Activated CD4-positive, alpha-beta T cell treated with anti-CD3 and anti-CD28 coated beads for 24 hours (primary cell): Measurements from ENCODE around the gene PHF21A.

Experiments used
- DNase-seq, 2 donors: peaks; one replicate each; pipeline ENCODE4 v3.0.0-alpha.2; 2020; ENCODE audit warnings: low read depth in 2 of 2

The PHF21A gene

GRCh38 chr11:45934580-45935318 is 186.5 kb downstream of the PHF21A start:
- no peak for DNase-seq

DNA sequence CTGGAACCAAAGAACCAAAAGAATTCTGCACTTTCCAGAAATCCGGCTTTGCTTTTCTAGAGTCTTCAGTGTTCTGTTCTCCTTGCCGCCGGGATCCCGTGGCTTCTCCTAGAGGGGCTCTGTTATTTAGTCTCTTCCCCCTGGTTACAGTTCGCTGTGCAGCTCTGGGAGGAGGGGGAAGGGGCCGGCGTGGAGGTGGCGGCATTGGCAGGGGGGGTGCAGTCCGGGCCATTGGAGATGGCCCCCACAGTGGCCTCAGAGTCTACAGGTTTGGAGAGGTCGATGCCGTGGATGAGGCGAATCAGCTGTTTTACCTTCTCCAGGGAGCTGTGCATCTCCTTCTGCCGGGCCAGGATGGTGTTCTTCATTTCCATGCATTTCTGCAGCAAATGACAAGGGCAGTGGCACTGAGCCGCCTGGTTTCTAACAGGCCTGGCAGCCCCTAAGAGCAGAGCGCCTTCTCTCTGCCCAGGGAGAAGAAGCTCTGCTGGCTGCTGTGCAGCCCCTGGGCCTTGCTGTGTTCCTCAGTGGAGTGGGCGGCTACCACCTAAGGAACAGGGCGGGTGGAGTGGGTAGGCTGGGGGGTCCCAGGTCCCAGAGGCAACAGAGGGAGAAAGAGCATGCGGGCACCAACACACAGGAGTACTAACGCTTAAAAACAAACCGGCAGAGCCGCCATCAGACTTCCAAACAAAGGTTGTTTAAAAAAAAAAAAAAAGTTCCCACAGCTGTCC is 187.2 kb downstream of the PHF21A start:
- DNase-seq, result no peak

DNA sequence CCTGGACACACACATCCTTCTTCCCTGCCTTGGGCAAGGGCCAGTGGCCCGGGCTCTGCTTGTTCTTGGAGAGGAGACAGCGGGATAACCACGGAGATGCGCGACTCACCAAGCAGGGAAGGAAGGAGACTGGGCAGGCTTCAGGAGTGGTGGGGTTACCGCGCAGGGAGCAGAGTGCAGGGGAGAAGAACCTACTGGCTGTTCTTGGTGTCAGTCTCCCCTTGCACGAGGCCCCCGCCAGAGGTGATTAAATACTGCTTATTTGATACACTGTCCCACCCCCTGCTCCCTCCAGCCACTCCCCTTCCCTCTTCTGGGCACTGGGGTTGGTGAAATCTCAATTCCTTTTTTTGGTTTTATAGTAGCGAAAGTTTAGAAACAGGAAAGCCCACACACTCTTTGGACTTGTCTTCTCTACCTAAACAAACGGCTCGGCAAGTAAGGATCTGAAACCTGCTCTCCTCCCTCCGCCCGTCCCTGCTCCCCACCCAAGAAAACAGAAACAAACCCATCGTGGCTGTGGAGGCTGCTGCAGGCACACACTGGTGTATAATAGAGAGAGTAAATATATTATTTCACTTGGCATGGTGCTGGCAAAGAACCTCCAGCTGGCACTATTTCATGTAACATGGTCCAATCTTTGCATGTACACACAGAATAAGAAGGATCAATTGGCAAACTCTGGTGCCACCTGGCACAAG is 188.0 kb downstream of the PHF21A start:
- no peak for DNase-seq

DNA sequence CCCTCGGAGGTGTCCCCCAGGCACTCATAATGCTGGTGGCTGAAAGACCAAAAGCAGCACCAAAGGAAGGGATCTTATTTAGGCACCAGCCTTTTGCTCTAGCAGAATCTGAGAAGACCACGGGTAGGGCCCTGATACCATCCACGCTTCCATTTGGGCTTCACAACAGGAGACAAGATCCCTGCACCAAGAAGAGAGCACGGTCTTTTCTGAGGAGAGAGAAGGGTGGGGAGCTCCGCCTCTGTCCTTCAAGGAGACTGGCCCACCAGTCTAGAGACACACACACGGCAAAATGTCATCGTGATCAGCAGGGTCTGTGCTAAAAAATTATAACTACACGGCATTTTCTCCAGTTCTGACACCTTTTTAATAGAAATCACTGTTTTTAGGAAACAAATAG is 189.0 kb downstream of the PHF21A start:
- DNase-seq, result no peak

GRCh38 chr11:45931739-45932138 is 189.5 kb downstream of the PHF21A start:
- DNase-seq, result no peak

DNA sequence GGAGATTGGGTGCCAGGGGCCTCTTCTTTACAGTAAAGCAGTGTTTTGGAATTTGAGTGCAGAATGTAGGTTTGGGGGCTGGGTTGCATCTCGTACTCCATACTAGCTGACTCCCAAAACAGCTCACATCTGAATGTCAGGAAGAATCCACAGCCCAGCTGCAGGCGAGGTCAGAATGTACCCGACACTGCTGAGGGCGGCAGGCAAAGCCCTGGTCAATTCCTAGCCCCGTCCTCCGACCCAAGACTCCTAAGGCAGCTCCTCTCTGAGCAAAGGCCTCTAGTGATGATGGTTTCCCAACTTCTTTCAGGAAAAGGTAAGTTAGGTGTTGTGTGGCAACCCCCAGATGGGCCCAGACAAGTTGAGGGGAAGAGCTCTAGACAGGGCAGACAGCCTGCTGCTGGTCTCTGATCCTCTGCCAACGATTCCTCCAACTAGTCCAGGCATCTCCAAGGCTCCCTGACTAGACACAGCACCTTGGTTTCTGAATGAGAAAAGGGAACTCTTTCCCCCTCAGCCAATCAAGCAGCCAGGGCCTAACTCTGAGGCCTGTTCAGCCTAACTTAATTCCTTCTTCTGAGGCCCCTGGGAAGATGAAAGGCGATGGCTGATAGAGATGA is 190.2 kb downstream of the PHF21A start:
- DNase-seq, result no peak

GRCh38 chr11:45930031-45930794 is 191.0 kb downstream of the PHF21A start:
- no peak for DNase-seq

DNA sequence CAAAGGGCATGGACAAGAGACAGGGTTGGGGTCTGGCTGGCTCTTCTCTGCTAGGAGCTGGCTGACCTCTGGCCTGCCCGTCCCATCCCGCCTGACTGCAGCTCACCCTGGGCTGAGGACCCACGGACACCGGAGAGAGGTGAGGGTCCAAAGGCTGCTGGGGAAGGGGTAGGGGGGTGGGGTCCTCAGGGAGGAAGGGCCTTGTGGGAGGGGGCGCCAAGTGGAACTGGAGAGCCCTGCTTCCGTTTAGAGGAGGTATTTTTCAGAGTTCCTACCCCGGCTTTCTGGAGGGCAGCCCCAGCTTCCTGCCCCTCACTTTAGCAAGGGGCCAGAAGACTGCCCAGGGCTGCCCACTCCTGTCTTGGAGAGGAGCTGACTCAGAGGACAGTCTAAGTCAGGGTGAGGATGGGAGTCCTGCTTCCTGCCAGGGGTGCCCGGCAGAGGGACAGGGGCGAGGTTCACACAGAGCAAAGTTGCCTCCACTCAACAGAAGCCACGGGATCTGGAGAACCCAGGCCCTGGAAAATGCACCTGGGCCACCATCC is 191.7 kb downstream of the PHF21A start:
- DNase-seq, result no peak

DNA sequence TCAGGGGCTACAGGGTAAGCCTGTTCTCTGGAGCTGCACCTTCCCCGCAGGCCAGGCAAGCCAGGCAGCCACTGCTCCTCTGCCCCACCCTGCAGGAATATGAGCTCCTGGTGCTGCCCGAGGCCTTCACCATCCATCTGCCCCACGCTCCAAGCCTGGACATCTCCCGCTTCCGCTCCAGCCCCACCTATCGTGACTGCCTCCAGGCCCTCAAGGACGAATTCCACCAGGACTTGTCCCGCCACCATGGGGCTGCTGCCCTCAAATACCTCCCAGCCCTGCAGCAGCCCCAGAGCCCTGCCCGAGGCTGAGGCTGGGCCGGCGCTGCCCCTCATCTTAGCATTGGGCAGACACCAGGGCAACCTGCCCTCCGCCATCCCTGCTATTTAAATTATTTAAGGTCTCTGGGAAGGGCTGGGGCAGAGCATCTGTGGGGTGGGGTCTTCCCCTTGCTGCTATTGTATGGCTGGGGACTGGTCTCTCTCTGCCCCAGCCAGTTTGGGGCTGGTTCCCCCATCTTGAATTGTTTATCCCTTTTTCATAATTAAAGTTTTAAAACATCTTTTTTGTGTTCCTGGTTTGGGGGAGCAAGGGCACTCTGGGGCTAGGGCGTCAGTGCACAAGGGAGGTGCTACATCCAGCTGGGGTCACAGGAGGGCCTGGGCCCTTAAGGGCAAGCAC is 192.6 kb downstream of the PHF21A start:
- DNase-seq, result no peak

- no peak for DNase-seq
These were observed 193.4 kb downstream of the PHF21A start for GRCh38 chr11:45927684-45928413.

GRCh38 chr11:45927332-45927683 is 193.9 kb downstream of the PHF21A start:
- DNase-seq, result no peak

DNA sequence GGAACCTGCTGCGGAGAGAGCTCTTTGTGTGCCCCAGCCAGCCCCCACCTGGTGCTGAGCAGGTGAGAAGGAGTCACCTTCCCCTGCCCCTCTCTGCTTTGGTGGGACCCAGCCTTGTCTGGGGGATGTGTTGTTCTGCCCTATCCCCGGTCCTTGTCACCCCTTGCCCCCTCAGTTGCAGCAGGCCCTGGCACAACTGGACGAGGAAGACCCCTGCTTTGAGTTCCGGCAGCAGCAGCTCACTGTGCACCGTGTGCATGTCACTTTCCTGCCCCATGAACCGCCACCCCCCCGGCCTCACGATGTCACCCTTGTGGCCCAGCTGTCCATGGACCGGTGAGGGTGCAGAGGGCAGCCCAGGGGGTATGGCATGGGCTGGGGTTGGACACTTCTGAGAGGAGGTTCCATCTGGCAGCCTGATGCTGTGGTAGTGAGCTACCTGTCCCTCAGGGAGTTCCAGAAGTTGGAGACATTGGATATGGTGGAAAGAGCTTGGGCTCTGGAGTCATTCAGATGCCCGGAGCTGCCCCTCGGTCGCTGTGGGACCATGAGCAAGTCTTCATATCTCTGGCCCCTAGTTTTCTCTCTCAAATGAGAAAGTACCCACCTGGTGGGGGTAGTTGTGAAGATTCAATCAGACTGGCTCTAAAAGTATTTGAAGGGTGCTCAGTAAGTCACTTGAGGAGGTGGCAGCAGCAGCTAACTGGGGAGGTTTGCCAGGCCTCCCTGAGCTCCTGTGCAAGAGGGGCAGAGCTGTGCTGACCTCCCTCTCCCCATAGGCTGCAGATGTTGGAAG is 194.5 kb downstream of the PHF21A start:
- no peak for DNase-seq

- DNase-seq, result no peak
These were observed 195.3 kb downstream of the PHF21A start for GRCh38 chr11:45926001-45926401.

DNA sequence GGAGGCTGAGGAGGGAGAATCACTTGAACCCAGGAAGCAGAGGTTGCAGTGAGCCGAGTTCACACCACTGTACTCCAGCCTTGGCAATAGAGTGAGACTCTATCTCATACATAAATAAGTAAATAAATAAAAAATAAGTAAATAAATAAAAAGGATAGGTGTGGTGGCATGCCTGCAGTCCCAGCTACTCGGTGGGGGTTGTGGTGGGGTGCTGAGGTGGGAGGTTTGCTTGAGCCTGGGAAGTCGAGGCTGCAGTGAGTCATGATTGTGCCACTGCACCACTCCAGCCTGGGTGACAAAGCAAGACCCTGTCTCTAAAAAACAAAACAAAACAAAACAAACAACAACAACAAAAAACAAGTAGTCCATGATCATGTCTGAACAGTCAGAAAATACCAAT is 195.7 kb downstream of the PHF21A start:
- no peak for DNase-seq

GRCh38 chr11:45924927-45925326 is 196.3 kb downstream of the PHF21A start:
- DNase-seq, result no peak

DNA sequence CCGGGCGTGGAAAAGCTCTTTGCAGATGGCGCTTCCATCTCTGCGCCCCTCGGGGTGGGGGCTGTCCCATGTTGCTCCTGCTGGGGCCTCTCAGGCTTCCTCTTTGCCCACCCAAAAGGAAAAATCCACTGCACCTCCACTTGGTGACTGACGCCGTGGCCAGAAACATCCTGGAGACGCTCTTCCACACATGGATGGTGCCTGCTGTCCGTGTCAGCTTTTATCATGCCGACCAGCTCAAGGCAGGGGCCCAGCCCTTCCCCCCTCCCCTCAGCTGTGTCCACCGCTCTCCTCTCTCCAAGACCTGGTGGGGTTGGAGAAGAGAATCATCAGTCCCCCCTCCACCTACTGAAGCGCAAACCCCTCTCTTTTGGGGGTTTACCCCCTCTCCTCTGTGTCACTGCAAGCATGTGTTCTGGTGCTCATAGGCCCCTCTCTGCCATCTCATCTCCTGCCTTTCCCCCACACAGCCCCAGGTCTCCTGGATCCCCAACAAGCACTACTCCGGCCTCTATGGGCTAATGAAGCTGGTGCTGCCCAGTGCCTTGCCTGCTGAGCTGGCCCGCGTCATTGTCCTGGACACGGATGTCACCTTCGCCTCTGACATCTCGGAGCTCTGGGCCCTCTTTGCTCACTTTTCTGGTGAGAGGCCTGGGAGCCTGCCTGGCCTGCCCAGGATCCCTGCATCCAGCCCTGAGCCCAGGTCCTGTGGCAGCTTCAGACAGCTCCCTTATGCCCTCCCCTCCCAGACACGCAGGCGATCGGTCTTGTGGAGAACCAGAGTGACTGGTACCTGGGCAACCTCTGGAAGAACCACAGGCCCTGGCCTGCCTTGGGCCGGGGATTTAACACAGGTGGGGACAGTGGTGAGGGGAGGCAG is 197.0 kb downstream of the PHF21A start:
- no peak for DNase-seq

DNA sequence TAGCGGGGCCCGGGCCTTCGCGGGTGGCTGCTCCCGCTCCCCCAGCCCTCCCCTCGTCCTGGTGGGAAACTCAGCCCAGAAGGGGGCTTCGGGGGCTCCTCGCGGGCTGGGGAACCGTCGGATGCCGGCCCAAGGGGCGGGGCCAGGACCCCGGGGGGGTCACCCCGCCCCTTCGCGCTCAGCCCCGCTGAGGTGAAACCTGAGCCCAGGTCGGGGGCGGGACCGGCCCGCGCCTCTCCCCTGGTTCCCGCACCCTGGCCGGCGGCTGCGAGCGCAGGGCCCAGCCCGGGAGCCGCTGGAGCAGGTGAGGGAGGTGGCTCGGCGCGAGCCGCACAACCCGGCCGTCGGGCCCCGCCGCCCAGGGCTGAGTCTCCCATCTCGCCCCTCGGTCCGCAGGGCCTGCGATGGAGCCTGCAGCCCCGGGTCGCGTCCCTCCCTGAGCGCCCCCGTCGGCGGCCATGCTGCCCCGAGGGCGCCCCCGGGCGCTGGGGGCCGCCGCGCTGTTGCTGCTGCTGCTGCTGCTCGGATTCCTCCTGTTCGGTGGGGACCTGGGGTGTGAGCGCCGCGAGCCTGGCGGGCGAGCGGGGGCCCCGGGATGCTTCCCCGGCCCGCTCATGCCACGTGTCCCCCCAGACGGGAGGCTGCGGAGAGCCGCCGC is 198.7 kb downstream of the PHF21A start, which contains the start of gene LARGE2:
LARGE2 (plus strand) TSS at position 232 of the 658 bp plus-strand sequence; CDS start at position 459, 227 bp downstream.
- DNase-seq, result no peak
